22Rv1 (cell line): ENCODE measurements around the gene NRG3.

ENCODE experiments used
- ZFX ChIP-seq: fragments of 450-650 bp; IDR thresholded peaks from 2 replicates; pipeline ENCODE4 v1.6.1; 2017; ENCODE audit warnings: antibody characterized with exemption, borderline replicate concordance
- TF ChIP-seq, protein P1 (sequence below): fragments of 450-650 bp; IDR thresholded peaks from 2 replicates; pipeline ENCODE4 v1.5.1; 2017; ENCODE audit warnings: mild to moderate bottlenecking

DNA sequence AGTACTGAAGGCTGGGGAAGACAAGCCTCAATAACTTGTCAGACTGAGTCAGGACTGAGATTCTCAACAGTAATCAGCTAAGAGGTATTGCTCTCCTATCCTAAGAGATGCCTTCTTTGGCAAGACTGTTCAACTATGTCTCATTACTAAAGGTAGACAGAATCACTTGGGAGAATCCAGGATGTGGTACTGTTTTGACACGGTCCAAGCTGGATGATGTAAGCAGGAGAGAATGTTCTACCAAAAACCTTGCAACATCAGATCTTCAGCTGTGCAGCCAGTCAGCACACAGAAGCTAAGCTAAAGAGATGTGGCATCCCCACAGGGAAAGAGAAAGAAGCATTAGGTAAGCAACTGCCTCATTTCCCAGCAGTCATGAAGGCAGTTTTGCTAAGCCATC lies 391.4 kb downstream of the NRG3 start:
- TF ChIP-seq, protein P1, sequence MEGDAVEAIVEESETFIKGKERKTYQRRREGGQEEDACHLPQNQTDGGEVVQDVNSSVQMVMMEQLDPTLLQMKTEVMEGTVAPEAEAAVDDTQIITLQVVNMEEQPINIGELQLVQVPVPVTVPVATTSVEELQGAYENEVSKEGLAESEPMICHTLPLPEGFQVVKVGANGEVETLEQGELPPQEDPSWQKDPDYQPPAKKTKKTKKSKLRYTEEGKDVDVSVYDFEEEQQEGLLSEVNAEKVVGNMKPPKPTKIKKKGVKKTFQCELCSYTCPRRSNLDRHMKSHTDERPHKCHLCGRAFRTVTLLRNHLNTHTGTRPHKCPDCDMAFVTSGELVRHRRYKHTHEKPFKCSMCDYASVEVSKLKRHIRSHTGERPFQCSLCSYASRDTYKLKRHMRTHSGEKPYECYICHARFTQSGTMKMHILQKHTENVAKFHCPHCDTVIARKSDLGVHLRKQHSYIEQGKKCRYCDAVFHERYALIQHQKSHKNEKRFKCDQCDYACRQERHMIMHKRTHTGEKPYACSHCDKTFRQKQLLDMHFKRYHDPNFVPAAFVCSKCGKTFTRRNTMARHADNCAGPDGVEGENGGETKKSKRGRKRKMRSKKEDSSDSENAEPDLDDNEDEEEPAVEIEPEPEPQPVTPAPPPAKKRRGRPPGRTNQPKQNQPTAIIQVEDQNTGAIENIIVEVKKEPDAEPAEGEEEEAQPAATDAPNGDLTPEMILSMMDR = no peak
- TF ChIP-seq ZFX = no peak
